Fibroblast of skin of right quadriceps (primary cell): ENCODE measurements around the gene DGKZ.

Experiments
- DNase-seq: peaks from one replicate; pipeline ENCODE4 v3.0.0-alpha.2; 2013

The DGKZ gene

GRCh38 chr11:46345881-46346484 lies 1.3 kb upstream of the DGKZ start:
- no peak for DNase-seq

GRCh38 chr11:46347637-46348311 lies 511 bp downstream of the DGKZ start:
- no peak for DNase-seq

GRCh38 chr11:46348566-46349401 lies 1.5 kb downstream of the DGKZ start:
- no peak for DNase-seq

GRCh38 chr11:46350695-46351094 lies 3.4 kb downstream of the DGKZ start:
- no peak for DNase-seq

- no peak for DNase-seq
Measured at GRCh38 chr11:46351148-46351547, 3.9 kb downstream of the DGKZ start.

- no peak for DNase-seq
Measured at GRCh38 chr11:46351606-46352005, 4.3 kb downstream of the DGKZ start.

- no peak for DNase-seq
Measured at GRCh38 chr11:46352063-46352841, 5.0 kb downstream of the DGKZ start.

- DNase-seq: no peak
Measured at GRCh38 chr11:46353698-46354097, 6.4 kb downstream of the DGKZ start.

GRCh38 chr11:46356924-46357482 lies 9.7 kb downstream of the DGKZ start:
- DNase-seq: peak; percentile 69

- no peak for DNase-seq
Measured at GRCh38 chr11:46357483-46357936, 10.2 kb downstream of the DGKZ start.

- no peak for DNase-seq
Measured at GRCh38 chr11:46359953-46360352, 12.7 kb downstream of the DGKZ start.

- no peak for DNase-seq
Measured at GRCh38 chr11:46360878-46361277, 13.6 kb downstream of the DGKZ start.

- peak; percentile 67 for DNase-seq
Measured at GRCh38 chr11:46361283-46362155, 14.3 kb downstream of the DGKZ start.

- no peak for DNase-seq
Measured at GRCh38 chr11:46362156-46363030, 15.1 kb downstream of the DGKZ start.

- DNase-seq: no peak
Measured at GRCh38 chr11:46363031-46363407, 15.8 kb downstream of the DGKZ start.

GRCh38 chr11:46363455-46364005 lies 16.3 kb downstream of the DGKZ start:
- no peak for DNase-seq

GRCh38 chr11:46364056-46364455 lies 16.8 kb downstream of the DGKZ start:
- no peak for DNase-seq

GRCh38 chr11:46364791-46365190 lies 17.5 kb downstream of the DGKZ start:
- DNase-seq: no peak

GRCh38 chr11:46366260-46366659 lies 19.0 kb downstream of the DGKZ start:
- DNase-seq: no peak

GRCh38 chr11:46366661-46367161 lies 19.4 kb downstream of the DGKZ start:
- DNase-seq: no peak
